Central memory CD8-positive, alpha-beta T cell (primary cell): ENCODE data around the gene PI4K2A.
"Not testable (repeated sequence)": the region's sequence is repeated elsewhere in the genome, so short reads cannot be mapped to it uniquely, and the experiment has no call there.

Experiments
- ATAC-seq: fragments of 150-1000 bp; cut with Tn5 transposase; replicated peaks from 2 replicates; pipeline ENCODE4 v1.10.0; 2022; ENCODE audit warnings: mild to moderate bottlenecking, moderate FRiP score, moderate number of reproducible peaks; ENCODE audit not compliant: poor library complexity, severe bottlenecking; ENCODE audit errors: extremely low read depth
- DNase-seq, 2 donors: peaks; one replicate each; pipeline ENCODE4 v3.0.0; 2021; ENCODE audit warnings: low spot score in 2 of 2
- H3K27ac Mint-ChIP-seq: one replicate; pipeline ENCODE4 v1.8.0; 2022; ENCODE audit warnings: low read depth, mild to moderate bottlenecking, moderate library complexity, mixed read lengths
- H3K27me3 Mint-ChIP-seq: one replicate; pipeline ENCODE4 v1.8.0; 2022; ENCODE audit warnings: mixed read lengths
- H3K36me3 Mint-ChIP-seq: one replicate; pipeline ENCODE4 v1.8.0; 2022; ENCODE audit warnings: mild to moderate bottlenecking, moderate library complexity, mixed read lengths; ENCODE audit not compliant: insufficient read depth
- H3K4me1 Mint-ChIP-seq: one replicate; pipeline ENCODE4 v1.8.0; 2022; ENCODE audit warnings: mixed read lengths
- H3K4me3 Mint-ChIP-seq: one replicate; pipeline ENCODE4 v1.8.0; 2022; ENCODE audit warnings: mild to moderate bottlenecking, moderate library complexity, mixed read lengths
- H3K9me3 Mint-ChIP-seq: one replicate; pipeline ENCODE4 v1.8.0; 2022; ENCODE audit warnings: mixed read lengths

The PI4K2A gene

DNA sequence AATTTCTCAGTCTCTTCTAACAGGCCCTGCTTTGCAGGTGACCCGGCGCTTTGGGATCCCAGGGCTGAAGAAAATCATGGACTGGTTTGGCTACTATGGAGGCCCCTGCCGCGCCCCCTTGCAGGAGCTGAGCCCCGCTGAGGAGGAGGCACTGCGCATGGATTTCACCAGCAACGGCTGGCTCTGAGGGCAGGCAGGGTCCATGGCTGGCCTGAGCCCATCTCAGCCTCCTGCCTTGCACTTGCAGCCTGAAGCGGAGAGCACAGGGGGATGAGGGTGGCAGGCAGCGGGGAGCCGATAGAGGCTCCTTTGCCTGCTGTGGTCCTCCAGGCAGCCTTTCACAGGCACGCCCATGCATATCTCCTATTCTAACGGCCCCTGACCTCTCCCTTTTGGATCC is 29.0 kb upstream of the PI4K2A start:
- Mint-ChIP-seq H3K36me3 (no peaks in the 10 kb centered on the region), H3K4me1 (no peaks in the 10 kb centered on the region), H3K27ac (no peak overlapping the region), H3K9me3 (no peaks in the 10 kb centered on the region), H3K27me3 (peaks cover 9% of the 10 kb centered on the region), H3K4me3 (no peak overlapping the region)
- DNase-seq = no peak
- no peak for ATAC-seq

DNA sequence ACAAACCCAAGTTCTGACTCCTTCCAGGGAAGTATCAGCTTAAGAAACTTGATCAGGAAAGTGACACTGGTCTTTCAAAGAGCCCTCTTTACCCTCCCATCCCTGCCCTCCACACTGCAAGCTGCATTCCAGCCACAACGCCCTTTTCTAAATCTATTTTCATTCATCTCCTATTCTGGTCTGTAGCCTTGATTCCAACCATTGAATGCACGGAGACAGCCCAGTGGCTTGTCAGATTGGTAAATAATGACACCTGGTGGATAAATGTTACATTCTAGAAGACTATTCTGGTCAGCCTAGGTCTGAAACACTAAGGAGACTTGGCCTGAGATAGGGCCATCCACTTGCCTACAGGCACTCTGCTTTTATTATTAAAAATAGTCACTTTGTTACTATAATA is 28.1 kb upstream of the PI4K2A start:
- DNase-seq = no peak
- ATAC-seq = no peak
- Mint-ChIP-seq H3K4me1 (no peaks in the 10 kb centered on the region), H3K4me3 (no peak overlapping the region), H3K27ac (no peak overlapping the region), H3K27me3 (peaks cover 1% of the 10 kb centered on the region), H3K9me3 (no peaks in the 10 kb centered on the region), H3K36me3 (no peaks in the 10 kb centered on the region)

DNA sequence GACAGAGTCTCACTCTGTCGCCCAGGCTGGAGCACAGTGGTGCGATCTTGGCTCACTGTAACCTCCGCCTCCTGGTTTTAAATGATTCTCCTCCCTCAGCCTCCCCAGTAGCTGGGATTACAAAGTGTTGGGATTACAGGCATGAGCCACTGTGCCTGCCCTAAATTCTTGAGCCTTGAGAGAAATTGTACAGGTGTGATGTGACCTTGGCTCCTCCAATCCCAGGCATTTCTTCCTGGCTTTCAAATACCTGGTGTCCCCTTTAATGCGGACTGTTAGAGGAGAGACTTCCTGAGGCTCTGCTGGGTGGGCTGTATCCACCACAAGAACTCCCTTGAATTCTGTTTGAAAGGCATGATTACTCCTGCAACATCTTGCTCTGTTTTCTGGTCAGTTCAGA is 22.2 kb upstream of the PI4K2A start:
- H3K9me3 Mint-ChIP-seq = no peaks in the 10 kb centered on the region
- no peak overlapping the region for H3K27ac Mint-ChIP-seq

DNA sequence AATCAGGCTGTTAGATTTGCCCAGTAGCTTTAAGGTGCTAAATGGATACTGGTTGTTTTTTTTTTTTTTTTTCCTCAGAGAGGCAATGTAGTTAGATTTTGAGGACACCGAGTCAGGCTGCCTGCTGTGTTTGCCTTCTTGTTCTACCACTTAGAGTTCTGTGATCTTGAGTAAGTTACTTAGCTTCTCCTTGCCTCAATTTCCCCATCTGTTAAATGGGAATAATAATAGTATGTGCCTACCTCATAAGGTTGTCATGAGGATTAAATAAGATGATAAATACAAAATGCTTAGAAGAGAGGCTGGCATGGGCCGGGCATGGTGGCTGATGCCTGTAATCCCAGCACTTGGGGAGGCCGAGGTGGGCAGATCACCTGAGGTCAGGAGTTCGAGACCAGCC is 21.7 kb upstream of the PI4K2A start:
- no peaks in the 10 kb centered on the region for H3K9me3 Mint-ChIP-seq
- no peak overlapping the region for H3K4me3 Mint-ChIP-seq
- H3K36me3 Mint-ChIP-seq = no peaks in the 10 kb centered on the region
- no peaks in the 10 kb centered on the region for H3K4me1 Mint-ChIP-seq
- no peak overlapping the region for H3K27ac Mint-ChIP-seq
- no peak for ATAC-seq
- no peak for DNase-seq
- H3K27me3 Mint-ChIP-seq = no peaks in the 10 kb centered on the region

More for the DNA sequence above, 22.2 kb upstream of the PI4K2A start:
- no peak for DNase-seq
- no peaks in the 10 kb centered on the region for H3K36me3 Mint-ChIP-seq
- no peak for ATAC-seq
- no peaks in the 10 kb centered on the region for H3K4me1 Mint-ChIP-seq
- no peaks in the 10 kb centered on the region for H3K27me3 Mint-ChIP-seq
- H3K4me3 Mint-ChIP-seq = no peak overlapping the region

DNA sequence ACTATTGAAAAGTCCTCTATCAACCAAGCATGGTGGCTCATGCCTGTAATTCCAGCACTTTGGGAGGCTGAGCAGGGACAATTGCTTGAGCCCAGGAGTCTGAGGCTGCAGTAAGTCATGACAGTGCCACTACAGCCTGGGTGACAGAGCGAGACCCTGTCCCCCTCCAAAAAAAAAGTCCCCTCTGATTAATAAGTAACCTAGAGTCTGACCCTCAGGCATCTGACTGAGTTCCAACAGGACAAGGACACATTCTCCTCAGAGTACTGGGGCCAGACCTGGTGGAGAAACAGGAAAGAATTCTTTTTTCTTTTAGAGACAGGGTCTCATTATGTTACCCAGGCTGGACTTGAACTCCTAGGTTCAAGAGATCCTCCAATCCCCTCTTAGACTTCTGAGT is 17.2 kb upstream of the PI4K2A start:
- H3K4me3 Mint-ChIP-seq = no peak overlapping the region
- no peaks in the 10 kb centered on the region for H3K27me3 Mint-ChIP-seq
- ATAC-seq (no peak), DNase-seq (no peak)
- no peaks in the 10 kb centered on the region for H3K36me3 Mint-ChIP-seq
- H3K9me3 Mint-ChIP-seq = no peaks in the 10 kb centered on the region
- H3K27ac Mint-ChIP-seq = no peak overlapping the region
- no peaks in the 10 kb centered on the region for H3K4me1 Mint-ChIP-seq

DNA sequence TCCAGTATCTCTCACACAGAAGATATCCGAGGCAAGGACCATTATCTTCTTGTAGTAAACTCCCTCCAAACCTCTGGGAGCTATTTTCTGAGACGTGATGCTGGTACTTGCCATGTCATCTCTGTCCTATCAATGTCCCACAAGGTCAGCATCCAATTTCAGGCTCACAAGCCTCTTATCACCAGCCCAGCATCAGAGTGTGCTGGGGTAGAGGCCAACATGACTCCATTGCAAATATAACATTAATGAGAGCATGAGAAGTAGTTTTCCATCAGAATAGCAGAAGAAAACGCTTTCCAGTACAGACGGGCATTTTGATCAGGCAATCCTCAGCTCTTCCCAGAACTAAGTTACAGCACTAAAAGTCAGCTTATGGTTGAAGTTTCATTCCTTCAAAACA is 12.7 kb upstream of the PI4K2A start:
- no peak overlapping the region for H3K4me3 Mint-ChIP-seq
- ATAC-seq = no peak

DNA sequence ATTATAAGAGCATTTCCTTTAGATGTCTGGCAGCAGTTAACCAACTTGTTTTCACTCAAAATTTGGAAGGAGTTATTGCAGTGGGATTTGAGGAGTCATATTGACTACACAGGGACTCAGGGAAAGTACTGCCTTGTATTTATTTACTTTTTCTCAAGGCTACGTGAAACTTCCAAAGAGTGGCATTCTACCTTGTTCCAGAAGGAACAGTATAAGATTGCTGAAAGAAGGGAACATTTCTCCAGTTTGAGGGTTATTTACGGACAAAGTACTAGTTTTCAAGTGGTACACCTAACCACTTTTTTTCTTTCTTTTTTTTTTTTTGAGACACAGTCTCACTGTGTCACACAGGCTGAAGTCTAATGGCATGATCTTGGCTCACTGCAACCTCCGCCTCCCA is 12.2 kb upstream of the PI4K2A start:
- Mint-ChIP-seq H3K27me3 (no peaks in the 10 kb centered on the region), H3K27ac (no peak overlapping the region), H3K4me3 (no peak overlapping the region), H3K4me1 (peaks cover 3% of the 10 kb centered on the region), H3K9me3 (no peaks in the 10 kb centered on the region), H3K36me3 (peaks cover 1% of the 10 kb centered on the region)
- no peak for ATAC-seq
- no peak for DNase-seq

More for the DNA sequence above, 12.7 kb upstream of the PI4K2A start:
- no peak for DNase-seq
- Mint-ChIP-seq H3K4me1 (no peaks in the 10 kb centered on the region), H3K36me3 (no peaks in the 10 kb centered on the region), H3K9me3 (no peaks in the 10 kb centered on the region), H3K27me3 (no peaks in the 10 kb centered on the region), H3K27ac (no peak overlapping the region)

DNA sequence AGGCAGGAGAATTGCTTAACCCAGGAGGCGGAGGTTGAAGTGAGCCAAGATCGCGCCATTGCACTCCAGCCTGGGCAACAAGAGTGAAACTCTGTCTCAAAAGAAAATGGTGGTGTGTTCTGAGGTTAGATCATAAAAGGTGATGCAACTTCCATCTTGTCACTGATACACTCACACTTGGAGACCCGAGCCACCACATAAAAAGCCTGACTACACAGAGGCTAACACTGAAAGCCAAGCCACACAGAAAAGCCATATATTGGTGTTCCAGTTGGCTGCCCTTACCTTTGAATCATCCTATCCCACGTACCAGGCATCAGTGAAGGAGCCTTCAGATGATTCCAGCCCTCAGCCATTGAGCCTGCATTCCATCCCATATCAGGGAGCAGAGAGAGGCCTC is 11.2 kb upstream of the PI4K2A start:
- Mint-ChIP-seq H3K27me3 (no peaks in the 10 kb centered on the region), H3K27ac (no peak overlapping the region), H3K9me3 (no peaks in the 10 kb centered on the region), H3K36me3 (peaks cover 7% of the 10 kb centered on the region), H3K4me1 (peaks cover 7% of the 10 kb centered on the region), H3K4me3 (no peak overlapping the region)
- ATAC-seq (no peak), DNase-seq (no peak)

DNA sequence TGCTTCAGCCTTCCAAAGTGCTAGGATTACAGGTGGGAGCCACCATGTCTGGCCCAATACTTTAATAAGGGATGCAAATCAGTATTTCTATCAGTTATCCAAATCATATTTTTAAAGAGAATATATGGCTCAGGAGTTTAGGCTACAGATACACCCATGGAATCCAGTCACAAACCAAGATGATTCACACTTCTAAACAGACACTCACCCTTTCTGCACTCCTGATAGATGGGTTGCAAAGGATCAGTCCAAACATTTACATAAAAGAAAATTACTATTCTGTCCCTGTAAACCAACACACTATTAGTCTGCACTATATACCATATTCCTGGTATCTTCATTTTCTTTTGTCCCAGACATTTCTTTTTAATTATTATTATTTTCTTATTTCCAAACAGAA is 9.4 kb upstream of the PI4K2A start:
- no peak for ATAC-seq
- Mint-ChIP-seq H3K27ac (no peak overlapping the region), H3K9me3 (no peaks in the 10 kb centered on the region), H3K36me3 (peaks cover 7% of the 10 kb centered on the region), H3K4me3 (no peak overlapping the region), H3K4me1 (peaks cover 7% of the 10 kb centered on the region), H3K27me3 (no peaks in the 10 kb centered on the region)
- DNase-seq = no peak

DNA sequence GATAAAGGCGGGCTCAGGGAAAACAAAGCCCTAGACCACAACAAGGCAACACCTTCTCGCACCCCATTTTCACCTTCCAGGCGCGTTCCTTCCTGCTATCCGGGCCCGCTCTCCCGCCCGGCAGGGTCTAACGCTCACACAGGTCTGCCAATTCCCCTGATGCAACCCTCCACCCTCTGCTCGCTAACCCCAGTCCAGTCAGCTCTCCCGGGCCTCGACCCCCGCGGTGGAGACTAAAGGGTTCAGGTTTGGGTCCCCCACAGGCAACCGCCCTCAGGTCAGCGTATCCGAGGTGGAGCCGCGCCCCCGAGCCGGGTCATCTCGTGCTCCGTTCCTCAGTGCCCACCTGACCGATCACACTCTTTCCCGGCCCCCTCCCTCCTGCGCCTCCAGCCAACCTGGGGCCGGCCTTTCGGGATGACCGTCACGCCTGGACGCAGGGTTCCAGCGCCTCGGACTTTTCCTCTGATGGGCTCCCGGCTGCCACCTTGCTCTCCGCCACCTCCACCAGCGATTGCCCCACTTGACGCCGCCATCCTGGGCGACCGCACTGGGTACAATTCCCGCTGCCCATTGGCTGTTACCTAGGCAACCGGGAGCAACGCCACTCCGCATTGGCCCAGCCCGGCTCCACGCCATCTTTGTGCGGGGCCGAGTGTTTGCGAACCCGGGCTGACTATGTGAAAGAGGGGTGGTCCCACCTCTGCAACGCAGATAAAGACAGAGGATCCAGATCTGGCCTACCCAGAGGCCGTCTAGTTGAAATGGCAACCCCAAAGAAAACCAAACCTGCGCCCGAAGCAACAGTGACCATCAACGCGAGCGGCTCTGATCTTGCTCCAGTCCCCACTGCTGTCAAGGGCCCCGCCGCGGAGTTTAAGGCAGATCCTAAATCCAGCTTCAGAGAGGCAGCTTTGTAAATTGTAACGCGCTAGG is 7.3 kb upstream of the PI4K2A start, which contains the start of gene MORN4:
TSS of gene MORN4 (minus strand) at position 552 of the 936 bp plus-strand sequence. CDS start 13,847 bp downstream, outside the sequence.
- peak within 1 kb of the TSS; percentile 87 for H3K4me3 Mint-ChIP-seq
- no peaks in the 10 kb centered on the region for H3K9me3 Mint-ChIP-seq
- H3K27me3 Mint-ChIP-seq = no peaks in the 10 kb centered on the region
- DNase-seq = peak; percentile 83 to 84
- peak; percentile 100 for ATAC-seq
- H3K27ac Mint-ChIP-seq = peak within 1 kb of the TSS; percentile 62
- peaks cover 7% of the 10 kb centered on the region for H3K36me3 Mint-ChIP-seq
- H3K4me1 Mint-ChIP-seq = peaks cover 7% of the 10 kb centered on the region

DNA sequence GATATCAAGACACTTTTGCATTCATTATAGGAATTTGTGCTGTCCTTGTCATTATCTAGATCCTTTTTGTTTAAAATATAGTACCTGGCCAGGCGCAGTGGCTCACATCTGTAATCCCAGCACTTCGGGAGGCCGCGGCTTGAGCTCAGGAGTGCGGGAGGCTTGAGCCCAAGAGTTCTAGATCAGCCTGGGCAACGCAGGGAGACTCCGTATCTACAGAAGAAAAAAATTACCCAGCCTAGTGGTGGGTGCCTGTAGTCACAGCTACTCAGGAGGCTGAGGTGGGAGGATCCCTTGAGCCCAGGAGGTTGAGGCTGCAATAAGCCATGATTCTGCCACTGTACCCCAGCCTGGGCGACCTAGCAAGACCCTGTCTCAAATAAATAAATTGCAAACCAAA is 6.5 kb upstream of the PI4K2A start:
- ATAC-seq = no peak
- no peaks in the 10 kb centered on the region for H3K9me3 Mint-ChIP-seq
- no peak overlapping the region for H3K27ac Mint-ChIP-seq
- H3K4me1 Mint-ChIP-seq = peaks cover 7% of the 10 kb centered on the region
- H3K36me3 Mint-ChIP-seq = peaks cover 7% of the 10 kb centered on the region
- no peaks in the 10 kb centered on the region for H3K27me3 Mint-ChIP-seq
- DNase-seq = no peak
- H3K4me3 Mint-ChIP-seq = peak overlapping the region; percentile 87

DNA sequence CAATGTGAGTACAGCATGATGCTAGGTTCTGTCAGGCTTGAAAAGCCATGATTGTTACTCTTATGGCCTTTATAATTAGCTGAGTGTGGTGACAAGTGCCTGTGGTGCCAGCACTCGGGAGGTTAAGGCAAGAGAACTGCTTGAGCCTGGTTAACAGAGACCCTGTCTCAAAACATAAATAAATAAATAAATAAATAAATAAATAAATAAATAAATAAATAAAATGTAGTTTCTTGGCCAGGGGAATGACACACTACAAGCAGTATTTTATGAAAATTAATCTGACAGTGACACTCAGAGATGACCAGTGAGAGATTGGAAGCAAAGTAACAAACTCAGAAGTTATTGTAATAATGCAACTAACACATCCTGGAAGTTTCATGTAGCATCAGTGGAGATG is 4.9 kb upstream of the PI4K2A start:
- Mint-ChIP-seq H3K4me1 (peaks cover 12% of the 10 kb centered on the region), H3K9me3 (no peaks in the 10 kb centered on the region), H3K27ac (no peak overlapping the region), H3K36me3 (peaks cover 10% of the 10 kb centered on the region), H3K4me3 (no peak overlapping the region), H3K27me3 (no peaks in the 10 kb centered on the region)
- no peak for ATAC-seq
- no peak for DNase-seq

DNA sequence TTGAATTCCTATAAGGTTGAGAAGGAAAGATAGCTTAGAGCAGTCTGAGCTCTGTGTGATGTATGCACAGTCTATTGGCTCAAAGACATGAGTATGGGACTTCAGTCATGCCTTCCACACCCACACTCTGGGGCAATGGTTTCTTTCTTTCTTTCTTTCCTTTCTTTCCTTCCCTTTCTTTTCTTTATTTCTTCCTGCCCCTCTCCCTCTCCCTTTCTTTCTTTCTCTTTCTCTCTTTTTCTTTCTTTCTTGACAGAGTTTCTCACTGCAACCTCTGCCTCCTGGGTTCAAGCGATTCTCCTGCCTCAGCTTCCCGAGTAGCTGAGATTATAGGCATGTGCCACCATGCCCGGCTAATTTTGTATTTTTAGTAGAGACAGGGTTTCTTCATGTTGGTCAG is 1.4 kb upstream of the PI4K2A start:
- DNase-seq, H3K27me3 Mint-ChIP-seq, H3K4me3 Mint-ChIP-seq, H3K36me3 Mint-ChIP-seq, H3K9me3 Mint-ChIP-seq, ATAC-seq, H3K27ac Mint-ChIP-seq: not testable (repeated sequence)
- H3K4me1 Mint-ChIP-seq = peaks cover 23% of the 10 kb centered on the region
